SJCRH30 (cell line): ENCODE results near the gene WDR89. TPM values are rescaled to one million over a fixed set of nuclear protein-coding genes. Genes with fewer than 3 reads are reported as not detected.

ENCODE experiments used
- total RNA-seq: library from RNA; depleted of rRNA; stranded (reverse); fragments of >200 nt; shearing (Covaris generic); gene quantifications from 2 replicates; pipeline ENCODE4 v1.2.3, GENCODE V29; 2014; rRNA removed

The WDR89 gene
- total RNA-seq, 1 experiment from 2014 or later = 15.7 TPM

Other genes starting within 250 kb of the WDR89 start
- gene PPP2R5E, start 98.5 kb downstream of the WDR89 start, total RNA-seq = 26.0 and 28.5 TPM in 2 replicates
- gene SGPP1, start 86.2 kb upstream of the WDR89 start, total RNA-seq = 18.9 and 22.5 TPM in 2 replicates
- 42.7 and 48.2 TPM in 2 replicates for gene SYNE2, start 211.1 kb upstream of the WDR89 start, total RNA-seq